A549 (cell line): Measurements from ENCODE around the gene MRGPRD. TPM values are rescaled to one million over a fixed set of nuclear protein-coding genes. Genes with fewer than 3 reads are reported as not detected.

ENCODE experiments used
- ATAC-seq, 2 experiments: fragments of 200-7000 bp in 1 of 2; fragments of >200 bp in 1 of 2; cut with Nextera tagmentation in 1 of 2; cut with Tn5 transposase in 1 of 2; 3 replicates each; pipeline versions ENCODE4 v1.8.0 to v1.9.1; 2018 to 2020; ENCODE audit warnings: mild to moderate bottlenecking in 1 of 2, moderate library complexity in 1 of 2
- CTCF ChIA-PET: fragments of 300-600 bp; sonication (Branson Sonifier 250); formaldehyde crosslinking; extraction: SDS; loops from one replicate; lab custom pipeline; 2021; ENCODE audit warnings: antibody characterized with exemption, inconsistent platforms; lab: Yijun Ruan, JAX
- POLR2A ChIA-PET: fragments of 350-600 bp; formaldehyde crosslinking; extraction: SDS; loops from one replicate; lab custom pipeline; 2021; ENCODE audit warnings: antibody characterized with exemption, inconsistent platforms; lab: Yijun Ruan, JAX
- DNase-seq, 2 experiments: peaks; one replicate each; pipeline versions ENCODE4 v3.0.0 to v3.0.0-alpha.2; 2011 to 2016; ENCODE audit warnings: low read depth in 1 of 2, low spot score in 1 of 2
- FAIRE-seq: peaks from 2 replicates; lab custom pipeline; 2011; peaks lifted over from hg19 to GRCh38; lab: Jason Lieb, UNC
- H3K27ac ChIP-seq, 2 experiments: fragments of >200 bp; sonication (Bioruptor Twin); formaldehyde crosslinking; 3 replicates each; pipeline ENCODE4 v1.5.1; 2016 to 2017
- H3K4me1 ChIP-seq: fragments of >200 bp; sonication (Bioruptor Twin); formaldehyde crosslinking; 3 replicates; pipeline ENCODE4 v1.6.1; 2016
- H3K4me2 ChIP-seq: fragments of >200 bp; sonication (Bioruptor Twin); formaldehyde crosslinking; 3 replicates; pipeline ENCODE4 v1.6.1; 2016
- H3K4me3 ChIP-seq: fragments of >200 bp; sonication (Bioruptor Twin); formaldehyde crosslinking; 3 replicates; pipeline ENCODE4 v1.5.1; 2016
- H3K9me3 ChIP-seq: fragments of >200 bp; sonication (Bioruptor Twin); formaldehyde crosslinking; 3 replicates; pipeline ENCODE4 v1.6.1; 2016
- CEBPB ChIP-seq, 2 experiments: fragments of >200 bp in 1 of 2; sonication (Bioruptor Twin) in 1 of 2; formaldehyde crosslinking in 1 of 2; IDR thresholded peaks; 2 replicates each; pipeline ENCODE4 v1.6.1; 2012 to 2016
- CHD2 ChIP-seq: fragments of 150-350 bp; IDR thresholded peaks from 2 replicates; pipeline ENCODE4 v1.6.1; 2014; ENCODE audit warnings: low read length; ENCODE audit not compliant: partially characterized antibody
- EHF ChIP-seq: fragments of 250-450 bp; sonication (Bioruptor Pico); IDR thresholded peaks from 2 replicates; pipeline ENCODE4 v1.5.0; 2020; ENCODE audit warnings: mild to moderate bottlenecking
- EHMT2 ChIP-seq: fragments of 200-600 bp; sonication (generic); IDR thresholded peaks from 2 replicates; pipeline ENCODE4 v1.6.1; 2016; ENCODE audit warnings: antibody characterized with exemption, low read depth, mild to moderate bottlenecking, moderate library complexity
- FOXS1 ChIP-seq: fragments of 250-450 bp; sonication (Bioruptor Pico); IDR thresholded peaks from 2 replicates; pipeline ENCODE4 v1.5.0; 2020; ENCODE audit warnings: mild to moderate bottlenecking, moderate library complexity
- HDAC2 ChIP-seq: fragments of 200-600 bp; sonication (generic); IDR thresholded peaks from 2 replicates; pipeline ENCODE4 v1.6.1; 2016
- HES2 ChIP-seq: fragments of >200 bp; sonication (Bioruptor Twin); formaldehyde crosslinking; IDR thresholded peaks from 2 replicates; pipeline ENCODE4 v1.6.1; 2016
- HEYL ChIP-seq: fragments of 250-450 bp; sonication (Bioruptor Pico); IDR thresholded peaks from 2 replicates; pipeline ENCODE4 v1.8.0; 2021; ENCODE audit warnings: mild to moderate bottlenecking, moderate library complexity
- MAFK ChIP-seq: fragments of 450-650 bp; IDR thresholded peaks from 2 replicates; pipeline ENCODE4 v1.6.1; 2014; ENCODE audit not compliant: partially characterized antibody
- MYC ChIP-seq: IDR thresholded peaks from 2 replicates; pipeline ENCODE4 v1.6.1; 2012; ENCODE audit warnings: mild to moderate bottlenecking, inconsistent platforms, low read length, improper control_type of control experiment, borderline replicate concordance
- POLR2A ChIP-seq: IDR thresholded peaks from 2 replicates; pipeline ENCODE4 v1.6.1; 2012; ENCODE audit warnings: mild to moderate bottlenecking, low read length
- POLR2AphosphoS2 ChIP-seq: conservative IDR thresholded peaks from 2 replicates; pipeline ENCODE4 v1.6.1; 2012; ENCODE audit warnings: low read length, improper control_type of control experiment, inconsistent platforms
- RARB ChIP-seq: fragments of 250-450 bp; sonication (Bioruptor Pico); IDR thresholded peaks from 2 replicates; pipeline ENCODE4 v1.8.0; 2021; ENCODE audit warnings: mild to moderate bottlenecking, moderate library complexity
- RCOR1 ChIP-seq: fragments of 150-350 bp; IDR thresholded peaks from 2 replicates; pipeline ENCODE4 v1.6.1; 2014; ENCODE audit warnings: antibody characterized with exemption, low read length, low read depth
- RFX5 ChIP-seq: fragments of 450-650 bp; IDR thresholded peaks from 2 replicates; pipeline ENCODE4 v1.7.1; 2014; ENCODE audit warnings: antibody characterized with exemption, mild to moderate bottlenecking, moderate library complexity
- RNF2 ChIP-seq: fragments of 200-600 bp; sonication (generic); IDR thresholded peaks from 2 replicates; pipeline ENCODE4 v1.6.1; 2016; ENCODE audit warnings: low read depth, mild to moderate bottlenecking, antibody characterized with exemption, moderate library complexity, borderline replicate concordance
- SREBF2 ChIP-seq: fragments of 450-650 bp; IDR thresholded peaks from 2 replicates; pipeline ENCODE4 v1.6.1; 2014; ENCODE audit warnings: mild to moderate bottlenecking, moderate library complexity
- ZC3H11A ChIP-seq: fragments of 450-650 bp; IDR thresholded peaks from 2 replicates; pipeline ENCODE4 v1.6.1; 2014; ENCODE audit warnings: antibody characterized with exemption, mild to moderate bottlenecking
- ZFP36 ChIP-seq: fragments of 450-650 bp; IDR thresholded peaks from 2 replicates; pipeline ENCODE4 v1.6.1; 2014; ENCODE audit warnings: borderline replicate concordance; ENCODE audit not compliant: partially characterized antibody
- ZSCAN20 ChIP-seq: fragments of 250-450 bp; sonication (Bioruptor Pico); IDR thresholded peaks from 2 replicates; pipeline ENCODE4 v1.8.0; 2022; ENCODE audit warnings: mild to moderate bottlenecking, moderate library complexity
- WGBS: methylation state at CpG from one replicate; pipeline ENCODE4 v1.1.6; 2017; ENCODE audit errors: missing lambda C conversion rate; 5-methylcytosine and 5-hydroxymethylcytosine counted together
- polyA plus RNA-seq, 4 experiments: library from polyadenylated mRNA; depleted of rRNA in 3 of 4; stranded (reverse); fragments of >200 nt; fragmentation: RNase III in 1 of 4; extraction: RNeasy Plus Mini Kit Qiagen cat#74134 plus additional on column Dnase treatment in 1 of 4; gene quantifications; 2 replicates in 3 of 4; 3 replicates in 1 of 4; pipeline ENCODE4 v1.2.3, GENCODE V29; 2011 to 2017
- TF ChIP-seq, protein P1 (sequence below): IDR thresholded peaks from 2 replicates; pipeline ENCODE4 v1.6.1; 2012
- TF ChIP-seq, protein P2 (sequence below): IDR thresholded peaks from 2 replicates; pipeline ENCODE4 v1.6.1; 2012; ENCODE audit warnings: low read depth, borderline replicate concordance
- TF ChIP-seq, protein P3 (sequence below): fragments of 200-600 bp; sonication (generic); IDR thresholded peaks from 2 replicates; pipeline ENCODE4 v1.6.1; 2016; ENCODE audit warnings: antibody characterized with exemption, mild to moderate bottlenecking, moderate library complexity
- TF ChIP-seq, protein P4 (sequence below): fragments of >200 bp; sonication (Bioruptor Twin); formaldehyde crosslinking; IDR thresholded peaks from 3 replicates; pipeline ENCODE4 v1.5.1; 2016
- TF ChIP-seq, protein P5 (sequence below): fragments of 450-650 bp; IDR thresholded peaks from 2 replicates; pipeline ENCODE4 v1.6.1; 2014; ENCODE audit warnings: antibody characterized with exemption
- TF ChIP-seq, protein P6 (sequence below): fragments of >200 bp; sonication (Bioruptor Twin); formaldehyde crosslinking; IDR thresholded peaks from 3 replicates; pipeline ENCODE4 v1.6.1; 2016

Gene MRGPRD
- polyA plus RNA-seq, 2 of the 4 experiments (the other 2 are of a cell fraction): not detected

GRCh38 chr11:69010964-69011623 lies 30.3 kb upstream of the MRGPRD start:
- POLR2A ChIA-PET: no interaction called here
- no peaks in the 10 kb centered on the region for H3K9me3 ChIP-seq
- 0 out of 3 replicates have a peak overlapping the region, but pooled peaks have one; percentile 14 for H3K4me2 ChIP-seq
- H3K4me3 ChIP-seq: no peak overlapping the region
- peak overlapping the region in 1 of 2 experiments; percentile 89; a peak in 3 of 6 replicates for H3K27ac ChIP-seq
- peak in 1 of 2 experiments; percentile 31 for DNase-seq
- no peak for FAIRE-seq
- WGBS: 90% methylated on average over 14 of the region's 43 CpGs
- peaks cover 39% of the 10 kb centered on the region for H3K4me1 ChIP-seq
- peak in 1 of 2 experiments; percentile 10; a peak in 2 of 6 replicates for ATAC-seq
- CTCF ChIA-PET: interaction anchor here (0.8 to 1.6 kb wide), 2 partner anchors 11 to 31 kb away, joined by 3 to 6 read pairs; no protein-coding TSS in a partner anchor
- TF ChIP-seq HES2 (no peak), ZFP36 (no peak), CHD2 (no peak), FOXS1 (CRISPR knock-in tag) (no peak), MAFK (no peak), MYC (no peak), CEBPB (IDR thresholded peaks at IDR 0.05) (no peak), RFX5 (no peak), RARB (CRISPR knock-in tag) (no peak), ZSCAN20 (CRISPR knock-in tag) (no peak), RCOR1 (no peak), HEYL (CRISPR knock-in tag) (no peak), POLR2AphosphoS2 (no peak), RNF2 (no peak)
- TF ChIP-seq, protein P1, sequence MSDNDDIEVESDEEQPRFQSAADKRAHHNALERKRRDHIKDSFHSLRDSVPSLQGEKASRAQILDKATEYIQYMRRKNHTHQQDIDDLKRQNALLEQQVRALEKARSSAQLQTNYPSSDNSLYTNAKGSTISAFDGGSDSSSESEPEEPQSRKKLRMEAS: no peak
- TF ChIP-seq, protein P2, sequence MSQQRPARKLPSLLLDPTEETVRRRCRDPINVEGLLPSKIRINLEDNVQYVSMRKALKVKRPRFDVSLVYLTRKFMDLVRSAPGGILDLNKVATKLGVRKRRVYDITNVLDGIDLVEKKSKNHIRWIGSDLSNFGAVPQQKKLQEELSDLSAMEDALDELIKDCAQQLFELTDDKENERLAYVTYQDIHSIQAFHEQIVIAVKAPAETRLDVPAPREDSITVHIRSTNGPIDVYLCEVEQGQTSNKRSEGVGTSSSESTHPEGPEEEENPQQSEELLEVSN: no peak
- TF ChIP-seq, protein P3, sequence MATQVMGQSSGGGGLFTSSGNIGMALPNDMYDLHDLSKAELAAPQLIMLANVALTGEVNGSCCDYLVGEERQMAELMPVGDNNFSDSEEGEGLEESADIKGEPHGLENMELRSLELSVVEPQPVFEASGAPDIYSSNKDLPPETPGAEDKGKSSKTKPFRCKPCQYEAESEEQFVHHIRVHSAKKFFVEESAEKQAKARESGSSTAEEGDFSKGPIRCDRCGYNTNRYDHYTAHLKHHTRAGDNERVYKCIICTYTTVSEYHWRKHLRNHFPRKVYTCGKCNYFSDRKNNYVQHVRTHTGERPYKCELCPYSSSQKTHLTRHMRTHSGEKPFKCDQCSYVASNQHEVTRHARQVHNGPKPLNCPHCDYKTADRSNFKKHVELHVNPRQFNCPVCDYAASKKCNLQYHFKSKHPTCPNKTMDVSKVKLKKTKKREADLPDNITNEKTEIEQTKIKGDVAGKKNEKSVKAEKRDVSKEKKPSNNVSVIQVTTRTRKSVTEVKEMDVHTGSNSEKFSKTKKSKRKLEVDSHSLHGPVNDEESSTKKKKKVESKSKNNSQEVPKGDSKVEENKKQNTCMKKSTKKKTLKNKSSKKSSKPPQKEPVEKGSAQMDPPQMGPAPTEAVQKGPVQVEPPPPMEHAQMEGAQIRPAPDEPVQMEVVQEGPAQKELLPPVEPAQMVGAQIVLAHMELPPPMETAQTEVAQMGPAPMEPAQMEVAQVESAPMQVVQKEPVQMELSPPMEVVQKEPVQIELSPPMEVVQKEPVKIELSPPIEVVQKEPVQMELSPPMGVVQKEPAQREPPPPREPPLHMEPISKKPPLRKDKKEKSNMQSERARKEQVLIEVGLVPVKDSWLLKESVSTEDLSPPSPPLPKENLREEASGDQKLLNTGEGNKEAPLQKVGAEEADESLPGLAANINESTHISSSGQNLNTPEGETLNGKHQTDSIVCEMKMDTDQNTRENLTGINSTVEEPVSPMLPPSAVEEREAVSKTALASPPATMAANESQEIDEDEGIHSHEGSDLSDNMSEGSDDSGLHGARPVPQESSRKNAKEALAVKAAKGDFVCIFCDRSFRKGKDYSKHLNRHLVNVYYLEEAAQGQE: no peak
- TF ChIP-seq, protein P4, sequence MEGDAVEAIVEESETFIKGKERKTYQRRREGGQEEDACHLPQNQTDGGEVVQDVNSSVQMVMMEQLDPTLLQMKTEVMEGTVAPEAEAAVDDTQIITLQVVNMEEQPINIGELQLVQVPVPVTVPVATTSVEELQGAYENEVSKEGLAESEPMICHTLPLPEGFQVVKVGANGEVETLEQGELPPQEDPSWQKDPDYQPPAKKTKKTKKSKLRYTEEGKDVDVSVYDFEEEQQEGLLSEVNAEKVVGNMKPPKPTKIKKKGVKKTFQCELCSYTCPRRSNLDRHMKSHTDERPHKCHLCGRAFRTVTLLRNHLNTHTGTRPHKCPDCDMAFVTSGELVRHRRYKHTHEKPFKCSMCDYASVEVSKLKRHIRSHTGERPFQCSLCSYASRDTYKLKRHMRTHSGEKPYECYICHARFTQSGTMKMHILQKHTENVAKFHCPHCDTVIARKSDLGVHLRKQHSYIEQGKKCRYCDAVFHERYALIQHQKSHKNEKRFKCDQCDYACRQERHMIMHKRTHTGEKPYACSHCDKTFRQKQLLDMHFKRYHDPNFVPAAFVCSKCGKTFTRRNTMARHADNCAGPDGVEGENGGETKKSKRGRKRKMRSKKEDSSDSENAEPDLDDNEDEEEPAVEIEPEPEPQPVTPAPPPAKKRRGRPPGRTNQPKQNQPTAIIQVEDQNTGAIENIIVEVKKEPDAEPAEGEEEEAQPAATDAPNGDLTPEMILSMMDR: no peak

- ATAC-seq: no peak
- ChIA-PET POLR2A (no interaction called here), CTCF (interaction anchor here (0.8 to 1.6 kb wide), 2 partner anchors 10 to 31 kb away, joined by 3 to 6 read pairs; no protein-coding TSS in a partner anchor)
- Histone ChIP-seq H3K4me1 (peaks cover 39% of the 10 kb centered on the region), H3K4me2 (0 out of 3 replicates have a peak overlapping the region, but pooled peaks have one; percentile 14), H3K9me3 (no peaks in the 10 kb centered on the region), H3K27ac (peak overlapping the region; percentile 69 to 89; a peak in 5 of 6 replicates), H3K4me3 (no peak overlapping the region)
- DNase-seq: no peak
- FAIRE-seq: no peak
- WGBS: 89% methylated on average over 7 of the region's 9 CpGs
- TF ChIP-seq HDAC2 (no peak), EHMT2 (no peak), POLR2A (no peak), ZC3H11A (no peak), HEYL (CRISPR knock-in tag) (no peak), EHF (no peak), ZSCAN20 (CRISPR knock-in tag) (no peak), SREBF2 (no peak)
- TF ChIP-seq, protein P5, sequence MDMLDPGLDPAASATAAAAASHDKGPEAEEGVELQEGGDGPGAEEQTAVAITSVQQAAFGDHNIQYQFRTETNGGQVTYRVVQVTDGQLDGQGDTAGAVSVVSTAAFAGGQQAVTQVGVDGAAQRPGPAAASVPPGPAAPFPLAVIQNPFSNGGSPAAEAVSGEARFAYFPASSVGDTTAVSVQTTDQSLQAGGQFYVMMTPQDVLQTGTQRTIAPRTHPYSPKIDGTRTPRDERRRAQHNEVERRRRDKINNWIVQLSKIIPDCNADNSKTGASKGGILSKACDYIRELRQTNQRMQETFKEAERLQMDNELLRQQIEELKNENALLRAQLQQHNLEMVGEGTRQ: no peak
- TF ChIP-seq, protein P6, sequence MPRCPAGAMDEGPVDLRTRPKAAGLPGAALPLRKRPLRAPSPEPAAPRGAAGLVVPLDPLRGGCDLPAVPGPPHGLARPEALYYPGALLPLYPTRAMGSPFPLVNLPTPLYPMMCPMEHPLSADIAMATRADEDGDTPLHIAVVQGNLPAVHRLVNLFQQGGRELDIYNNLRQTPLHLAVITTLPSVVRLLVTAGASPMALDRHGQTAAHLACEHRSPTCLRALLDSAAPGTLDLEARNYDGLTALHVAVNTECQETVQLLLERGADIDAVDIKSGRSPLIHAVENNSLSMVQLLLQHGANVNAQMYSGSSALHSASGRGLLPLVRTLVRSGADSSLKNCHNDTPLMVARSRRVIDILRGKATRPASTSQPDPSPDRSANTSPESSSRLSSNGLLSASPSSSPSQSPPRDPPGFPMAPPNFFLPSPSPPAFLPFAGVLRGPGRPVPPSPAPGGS: no peak
These were observed 29.6 kb upstream of the MRGPRD start for GRCh38 chr11:69010361-69010891.
